Effector memory CD8-positive, alpha-beta T cell (primary cell): Measurements from ENCODE around the gene INPP5F.
"Not testable (repeated sequence)": the region's sequence is repeated elsewhere in the genome, so short reads cannot be mapped to it uniquely, and the experiment has no call there.

Experiments used
- ATAC-seq: fragments of 150-1000 bp; cut with Tn5 transposase; replicated peaks from 2 replicates; pipeline ENCODE4 v1.10.0; 2021; ENCODE audit warnings: mild to moderate bottlenecking, moderate library complexity
- DNase-seq, 3 experiments: peaks; one replicate each; pipeline ENCODE4 v3.0.0; 2021
- H3K27ac Mint-ChIP-seq, 2 donors: one replicate each; pipeline ENCODE4 v1.8.0; 2022; ENCODE audit warnings: mild to moderate bottlenecking in 2 of 2, mixed read lengths in 2 of 2, moderate library complexity in 2 of 2
- H3K27me3 Mint-ChIP-seq, 2 donors: one replicate each; pipeline ENCODE4 v1.8.0; 2022; ENCODE audit warnings: mixed read lengths in 2 of 2
- H3K36me3 Mint-ChIP-seq: one replicate; pipeline ENCODE4 v1.8.0; 2022; ENCODE audit warnings: mild to moderate bottlenecking, moderate library complexity, mixed read lengths; ENCODE audit not compliant: insufficient read depth
- H3K4me1 Mint-ChIP-seq, 2 donors: one replicate each; pipeline ENCODE4 v1.8.0; 2022; ENCODE audit warnings: low read depth in 2 of 2, mixed read lengths in 2 of 2
- H3K4me3 Mint-ChIP-seq, 2 donors: one replicate each; pipeline ENCODE4 v1.8.0; 2022; ENCODE audit warnings: mild to moderate bottlenecking in 2 of 2, mixed read lengths in 2 of 2, moderate library complexity in 2 of 2
- H3K9me3 Mint-ChIP-seq, 2 donors: one replicate each; pipeline ENCODE4 v1.8.0; 2022; ENCODE audit warnings: mixed read lengths in 2 of 2

Gene INPP5F

DNA sequence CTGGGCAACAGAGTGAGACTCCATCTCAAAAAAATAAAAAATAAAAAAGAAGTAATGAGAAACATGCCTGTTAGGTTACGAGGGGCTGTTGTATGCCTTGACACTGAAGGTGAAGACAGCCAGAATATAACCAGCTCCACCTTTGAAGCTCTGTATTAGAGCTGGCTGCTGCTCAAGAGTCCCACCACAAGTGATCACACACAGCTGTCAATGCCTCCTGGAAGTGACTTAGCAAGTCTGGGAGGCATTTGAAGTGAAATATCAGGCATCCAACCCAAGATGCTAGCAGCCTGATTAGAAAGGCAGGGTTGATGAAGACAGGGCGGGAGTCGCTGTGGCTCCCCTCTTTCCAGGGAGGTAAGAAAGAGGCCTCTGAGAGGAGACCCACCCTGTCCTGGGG is 34.1 kb upstream of the INPP5F start:
- H3K27ac Mint-ChIP-seq, result no peak overlapping the region
- ATAC-seq, result no peak
- peaks cover 0 to 10% of the 10 kb centered on the region in 2 donors for H3K27me3 Mint-ChIP-seq
- no peak overlapping the region for H3K4me3 Mint-ChIP-seq
- DNase-seq, result no peak
- H3K9me3 Mint-ChIP-seq, result no peaks in the 10 kb centered on the region
- H3K4me1 Mint-ChIP-seq, result peaks cover 22 to 24% of the 10 kb centered on the region in 2 donors
- no peaks in the 10 kb centered on the region for H3K36me3 Mint-ChIP-seq

DNA sequence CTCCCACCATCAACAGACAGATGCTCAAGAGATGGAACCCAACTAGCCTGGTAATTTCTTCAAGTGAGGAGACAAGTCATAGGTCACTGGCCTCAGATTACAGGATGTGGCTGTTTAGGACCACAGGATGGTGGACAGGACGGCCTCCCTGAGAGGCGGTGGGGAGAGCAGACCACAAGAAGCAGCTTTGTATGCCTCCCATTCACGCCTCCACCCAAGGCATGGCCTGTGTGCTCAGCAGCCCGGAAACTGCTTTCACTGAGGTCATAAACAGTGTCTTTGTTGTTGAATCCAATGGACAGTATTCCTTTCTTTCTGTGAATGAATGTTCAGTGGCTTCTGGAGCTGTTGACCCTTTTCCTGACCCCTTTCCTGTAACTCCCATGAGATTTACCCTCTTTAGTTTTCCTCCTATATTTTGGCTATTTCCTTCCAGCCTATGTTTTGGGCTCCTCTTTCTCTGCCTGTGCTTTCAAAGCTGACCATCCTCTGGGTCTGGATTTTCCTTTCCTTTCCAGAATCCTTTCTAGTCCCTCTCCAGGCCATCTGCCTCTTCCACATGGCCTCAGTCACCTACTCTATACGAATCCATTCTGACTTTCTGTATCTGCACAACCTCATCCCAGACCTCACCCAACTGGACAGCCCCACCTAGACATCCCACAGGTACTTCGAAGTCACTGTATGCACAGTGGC is 32.4 kb upstream of the INPP5F start:
- DNase-seq (no peak), ATAC-seq (peak; percentile 63)
- Mint-ChIP-seq H3K4me3 (no peak overlapping the region), H3K9me3 (no peaks in the 10 kb centered on the region), H3K27me3 (peaks cover 5 to 17% of the 10 kb centered on the region in 2 donors), H3K27ac (peak overlapping the region in 1 of 2 donors; percentile 9), H3K4me1 (peaks cover 16 to 19% of the 10 kb centered on the region in 2 donors), H3K36me3 (no peaks in the 10 kb centered on the region)

DNA sequence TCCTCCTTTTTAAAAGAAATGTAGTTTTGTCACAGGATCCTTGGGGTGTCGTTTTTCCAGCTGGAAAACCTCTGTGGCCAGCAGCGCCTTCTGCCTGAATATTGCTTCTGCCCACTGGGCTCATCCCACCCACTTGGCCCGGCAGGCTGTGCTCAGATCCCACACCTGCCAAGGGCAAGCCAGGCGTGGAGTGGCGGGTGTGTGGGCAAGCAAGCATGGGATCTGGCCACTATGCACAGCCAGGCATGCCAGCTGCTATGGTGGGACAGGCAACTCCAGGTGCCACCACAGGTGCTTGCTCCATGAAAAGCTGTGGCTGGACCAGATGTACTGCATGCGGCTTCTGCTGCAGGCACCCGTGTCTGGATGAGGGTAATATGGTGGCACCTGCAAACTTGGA is 31.2 kb upstream of the INPP5F start:
- DNase-seq (no peak), ATAC-seq (no peak)
- H3K36me3 Mint-ChIP-seq, result no peaks in the 10 kb centered on the region
- H3K27me3 Mint-ChIP-seq, result peaks cover 5 to 23% of the 10 kb centered on the region in 2 donors
- H3K4me3 Mint-ChIP-seq, result no peak overlapping the region
- H3K9me3 Mint-ChIP-seq, result no peaks in the 10 kb centered on the region
- H3K27ac Mint-ChIP-seq, result no peak overlapping the region
- peaks cover 16 to 19% of the 10 kb centered on the region in 2 donors for H3K4me1 Mint-ChIP-seq

DNA sequence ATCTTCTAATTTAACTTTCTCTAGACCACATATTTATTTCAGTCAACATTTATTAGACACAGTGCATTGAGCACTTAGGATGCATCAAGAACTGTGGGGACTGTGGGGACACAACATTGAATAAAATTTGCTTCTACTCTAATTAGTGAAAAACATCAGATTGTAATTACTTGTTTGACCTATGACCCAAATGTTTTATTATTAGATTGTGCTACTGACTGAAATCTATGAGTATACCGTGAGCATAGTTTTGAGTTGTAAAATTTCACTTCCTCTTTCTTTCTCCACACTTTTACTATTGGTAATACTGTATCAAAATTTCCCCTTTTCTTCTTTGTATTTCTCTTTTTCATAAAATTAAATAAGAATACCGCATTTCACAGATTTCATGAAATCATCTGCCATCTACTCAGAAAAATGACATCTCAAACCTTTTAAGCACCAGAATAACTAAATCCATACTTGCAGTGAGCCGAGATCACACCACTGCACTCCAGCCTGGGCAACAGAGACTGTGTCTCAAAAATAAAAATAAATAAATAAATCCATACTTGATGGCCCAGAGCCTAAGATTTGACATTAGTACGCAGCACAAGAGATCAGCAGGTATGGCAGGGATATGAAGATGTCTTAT is 25.4 kb upstream of the INPP5F start:
- Mint-ChIP-seq H3K9me3 (no peaks in the 10 kb centered on the region), H3K4me1 (peaks cover 9 to 14% of the 10 kb centered on the region in 2 donors), H3K4me3 (no peak overlapping the region), H3K27me3 (peaks cover 13 to 44% of the 10 kb centered on the region in 2 donors), H3K36me3 (peaks cover 8% of the 10 kb centered on the region), H3K27ac (peak overlapping the region in 1 of 2 donors; percentile 26)
- no peak for DNase-seq
- no peak for ATAC-seq

DNA sequence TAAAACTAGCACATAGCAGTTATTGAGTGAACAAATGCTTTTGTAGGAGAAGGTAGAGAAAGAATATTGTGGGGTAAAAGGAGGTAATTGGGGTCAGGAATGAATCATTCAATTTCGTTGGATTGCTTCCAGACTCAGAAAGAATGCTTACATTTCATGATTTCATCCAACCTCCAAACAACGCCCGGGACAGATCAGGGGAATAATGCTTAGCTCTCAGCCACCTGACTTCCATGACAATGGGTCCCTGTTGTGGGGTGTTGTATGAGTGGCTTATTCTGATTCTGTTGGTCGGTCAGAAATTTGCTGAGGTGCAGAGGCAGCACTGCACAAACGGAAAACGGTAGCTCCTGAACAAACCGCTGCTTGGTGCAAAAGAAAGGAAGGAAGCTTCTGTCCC is 24.0 kb upstream of the INPP5F start:
- H3K4me3 Mint-ChIP-seq, result no peak overlapping the region

DNA sequence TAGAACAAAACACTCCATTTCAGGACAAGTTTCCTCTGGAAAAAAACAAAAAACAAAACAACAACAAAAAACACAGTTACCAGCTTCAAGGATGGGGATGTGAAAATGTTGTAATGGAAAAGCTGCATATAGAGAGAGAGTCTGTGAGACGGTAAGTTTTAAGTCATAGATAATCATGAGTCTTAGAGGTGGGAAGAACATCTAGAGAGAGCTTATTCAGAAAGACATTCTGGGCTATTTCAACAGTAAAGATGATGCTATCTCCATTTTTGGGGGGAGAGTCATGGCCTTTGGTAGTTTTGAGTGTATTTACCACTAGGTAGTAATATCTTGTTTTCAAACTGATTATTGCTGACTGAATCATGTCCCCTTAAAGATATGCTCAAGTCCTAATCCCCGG is 23.3 kb upstream of the INPP5F start:
- peaks cover 9 to 14% of the 10 kb centered on the region in 2 donors for H3K4me1 Mint-ChIP-seq
- H3K4me3 Mint-ChIP-seq, result no peak overlapping the region
- H3K36me3 Mint-ChIP-seq, result peaks cover 10% of the 10 kb centered on the region
- ATAC-seq (no peak), DNase-seq (no peak)
- no peak overlapping the region for H3K27ac Mint-ChIP-seq
- peaks cover 13 to 41% of the 10 kb centered on the region in 2 donors for H3K27me3 Mint-ChIP-seq
- peaks cover 0 to 12% of the 10 kb centered on the region in 2 donors for H3K9me3 Mint-ChIP-seq

More for the DNA sequence above, 24.0 kb upstream of the INPP5F start:
- H3K4me1 Mint-ChIP-seq, result peaks cover 9 to 14% of the 10 kb centered on the region in 2 donors
- DNase-seq (no peak), ATAC-seq (no peak)
- peaks cover 0 to 6% of the 10 kb centered on the region in 2 donors for H3K9me3 Mint-ChIP-seq
- peaks cover 10% of the 10 kb centered on the region for H3K36me3 Mint-ChIP-seq
- no peak overlapping the region for H3K27ac Mint-ChIP-seq
- peaks cover 13 to 34% of the 10 kb centered on the region in 2 donors for H3K27me3 Mint-ChIP-seq

DNA sequence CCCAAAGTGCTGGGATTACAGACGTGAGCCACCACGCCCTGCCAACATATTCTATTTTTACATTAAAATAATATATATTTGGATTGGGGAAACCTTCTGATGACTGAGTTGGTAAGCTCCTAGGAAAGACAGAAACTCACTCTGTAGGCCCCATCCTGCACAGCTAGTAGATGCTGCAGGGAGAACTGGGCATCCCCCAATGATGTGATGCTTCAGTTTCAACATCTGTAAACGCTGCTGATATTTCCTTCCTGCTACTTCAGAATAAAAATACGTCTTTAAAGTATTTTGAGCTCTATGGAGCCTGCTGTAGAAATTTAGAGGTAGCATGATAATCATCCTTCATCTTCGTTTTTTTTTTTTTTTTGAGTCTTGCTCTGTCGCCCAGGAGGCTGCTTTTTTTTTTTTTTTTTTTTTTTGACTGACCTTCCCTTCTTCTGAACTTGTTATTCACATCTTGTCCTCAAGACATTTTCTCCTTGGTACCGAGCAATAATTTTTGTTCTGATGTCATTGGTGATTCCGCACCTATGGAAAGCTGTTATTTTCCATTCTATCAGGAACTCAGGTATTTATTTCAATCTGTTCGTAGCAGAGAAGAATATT is 21.8 kb upstream of the INPP5F start:
- peak overlapping the region in 1 of 2 donors; percentile 59 for H3K4me3 Mint-ChIP-seq
- H3K27me3 Mint-ChIP-seq, result peaks cover 8 to 33% of the 10 kb centered on the region in 2 donors
- peak overlapping the region; percentile 27 to 72 for H3K27ac Mint-ChIP-seq
- DNase-seq, result no peak
- H3K36me3 Mint-ChIP-seq, result peaks cover 10% of the 10 kb centered on the region
- peaks cover 0 to 12% of the 10 kb centered on the region in 2 donors for H3K9me3 Mint-ChIP-seq
- peaks cover 9 to 14% of the 10 kb centered on the region in 2 donors for H3K4me1 Mint-ChIP-seq
- peak; percentile 40 for ATAC-seq

DNA sequence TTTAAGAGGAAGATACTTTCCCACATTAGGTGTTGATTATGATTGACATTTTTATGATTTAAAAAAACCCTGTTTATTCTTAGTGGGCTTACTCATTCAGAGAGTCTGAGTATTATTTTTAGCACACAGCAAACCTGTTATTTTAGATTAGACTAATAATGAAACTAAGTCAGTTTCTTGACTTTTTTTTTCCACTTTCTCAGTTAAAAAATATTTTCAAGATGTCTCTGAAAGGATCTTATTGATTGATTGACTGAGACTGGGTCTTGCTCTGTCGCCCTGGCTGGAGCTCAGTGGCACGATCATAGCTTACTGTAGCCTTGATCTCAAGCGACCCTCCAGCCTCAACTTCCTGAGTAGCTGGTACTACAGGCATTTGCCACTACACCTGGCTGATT is 20.4 kb upstream of the INPP5F start:
- Mint-ChIP-seq H3K4me3 (peak overlapping the region; percentile 5 to 59), H3K27ac (peak overlapping the region; percentile 36 to 44), H3K36me3 (peaks cover 10% of the 10 kb centered on the region), H3K9me3 (peaks cover 0 to 12% of the 10 kb centered on the region in 2 donors), H3K4me1 (peaks cover 9 to 14% of the 10 kb centered on the region in 2 donors), H3K27me3 (peaks cover 8 to 33% of the 10 kb centered on the region in 2 donors)
- DNase-seq (no peak), ATAC-seq (peak; percentile 48)

DNA sequence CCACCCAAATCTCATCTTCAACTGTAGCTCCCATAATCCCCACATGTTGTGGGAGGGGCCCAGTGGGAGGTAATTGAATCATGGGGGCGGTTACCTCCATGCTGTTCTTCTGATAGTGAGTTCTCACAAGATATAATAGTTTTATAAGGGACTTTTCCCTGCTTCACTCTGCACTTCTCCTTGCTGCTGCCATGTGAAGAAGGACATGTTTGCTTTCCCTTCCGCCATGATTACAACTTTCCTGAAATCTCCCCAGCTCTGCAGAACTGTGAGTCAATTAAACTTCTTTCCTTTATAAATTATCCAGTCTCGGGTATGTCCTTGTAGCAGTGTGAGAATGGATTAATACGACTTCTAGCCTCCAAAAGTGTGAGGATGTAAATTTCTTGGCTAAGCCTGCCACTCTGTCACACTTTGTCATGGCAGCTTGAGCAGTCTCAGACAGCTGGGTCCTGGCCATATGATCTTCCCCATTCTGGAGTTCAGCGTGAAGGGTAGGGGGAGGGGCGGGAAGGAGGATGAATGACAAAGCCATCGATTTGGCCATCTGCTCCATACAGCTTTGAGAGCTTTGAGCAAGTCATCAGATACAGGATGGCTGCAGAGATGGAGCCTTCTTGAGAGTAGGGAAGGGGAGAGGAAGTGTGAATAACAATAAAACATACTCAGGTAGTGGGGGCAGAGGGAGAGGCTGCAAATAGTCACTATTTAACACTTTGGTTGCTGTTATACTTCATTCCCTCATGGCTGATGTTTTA is 19.1 kb upstream of the INPP5F start:
- Mint-ChIP-seq H3K9me3 (peaks cover 0 to 12% of the 10 kb centered on the region in 2 donors), H3K4me3 (no peak overlapping the region), H3K4me1 (peaks cover 9 to 14% of the 10 kb centered on the region in 2 donors), H3K27me3 (peaks cover 8 to 30% of the 10 kb centered on the region in 2 donors), H3K36me3 (peaks cover 10% of the 10 kb centered on the region), H3K27ac (no peak overlapping the region)
- ATAC-seq, result no peak
- no peak for DNase-seq

DNA sequence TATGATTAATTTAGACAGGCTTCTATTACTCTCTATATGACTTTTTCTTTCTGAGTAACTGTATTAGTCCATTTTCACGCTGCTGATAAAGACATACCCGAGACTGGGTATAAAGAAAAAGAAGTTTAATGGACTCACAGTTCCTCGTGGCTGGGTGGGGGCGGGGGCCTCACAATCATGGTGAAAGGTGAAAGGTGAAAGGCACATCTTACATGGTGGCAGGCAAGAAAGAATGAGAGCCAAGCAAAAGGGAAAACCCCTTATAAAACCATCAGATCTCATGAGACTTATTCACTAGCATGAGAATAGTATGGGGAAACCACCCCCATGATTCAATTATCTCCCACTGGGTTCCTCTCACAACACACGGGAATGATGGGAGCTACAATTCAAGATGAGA is 18.5 kb upstream of the INPP5F start:
- peaks cover 9 to 14% of the 10 kb centered on the region in 2 donors for H3K4me1 Mint-ChIP-seq
- not testable (repeated sequence) for ATAC-seq, H3K4me3 Mint-ChIP-seq, H3K36me3 Mint-ChIP-seq, DNase-seq, H3K27ac Mint-ChIP-seq
- peaks cover 0 to 12% of the 10 kb centered on the region in 2 donors for H3K9me3 Mint-ChIP-seq
- peaks cover 8 to 25% of the 10 kb centered on the region in 2 donors for H3K27me3 Mint-ChIP-seq

DNA sequence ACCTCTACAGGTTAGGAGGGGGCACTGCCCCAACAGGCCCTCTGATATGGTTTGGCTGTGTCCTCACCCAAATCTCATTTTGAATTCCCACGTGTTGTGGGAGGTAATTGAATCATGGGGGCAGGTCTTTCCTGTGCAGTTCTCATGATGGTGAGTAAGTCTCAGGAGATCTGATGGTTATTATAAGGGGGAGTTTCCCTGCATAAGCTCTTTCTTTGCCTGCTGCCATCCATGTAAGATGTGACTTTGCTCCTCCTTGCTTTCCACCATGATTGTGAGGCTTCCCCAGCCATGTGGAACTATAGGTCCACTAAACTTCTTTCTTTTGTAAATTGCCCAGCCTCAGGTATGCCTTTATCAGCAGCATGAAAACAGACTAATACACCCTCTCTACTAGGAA is 14.9 kb upstream of the INPP5F start:
- Mint-ChIP-seq H3K27me3 (peaks cover 0 to 11% of the 10 kb centered on the region in 2 donors), H3K9me3 (peaks cover 0 to 12% of the 10 kb centered on the region in 2 donors)
- not testable (repeated sequence) for H3K27ac Mint-ChIP-seq, H3K36me3 Mint-ChIP-seq, H3K4me3 Mint-ChIP-seq, ATAC-seq, H3K4me1 Mint-ChIP-seq, DNase-seq

DNA sequence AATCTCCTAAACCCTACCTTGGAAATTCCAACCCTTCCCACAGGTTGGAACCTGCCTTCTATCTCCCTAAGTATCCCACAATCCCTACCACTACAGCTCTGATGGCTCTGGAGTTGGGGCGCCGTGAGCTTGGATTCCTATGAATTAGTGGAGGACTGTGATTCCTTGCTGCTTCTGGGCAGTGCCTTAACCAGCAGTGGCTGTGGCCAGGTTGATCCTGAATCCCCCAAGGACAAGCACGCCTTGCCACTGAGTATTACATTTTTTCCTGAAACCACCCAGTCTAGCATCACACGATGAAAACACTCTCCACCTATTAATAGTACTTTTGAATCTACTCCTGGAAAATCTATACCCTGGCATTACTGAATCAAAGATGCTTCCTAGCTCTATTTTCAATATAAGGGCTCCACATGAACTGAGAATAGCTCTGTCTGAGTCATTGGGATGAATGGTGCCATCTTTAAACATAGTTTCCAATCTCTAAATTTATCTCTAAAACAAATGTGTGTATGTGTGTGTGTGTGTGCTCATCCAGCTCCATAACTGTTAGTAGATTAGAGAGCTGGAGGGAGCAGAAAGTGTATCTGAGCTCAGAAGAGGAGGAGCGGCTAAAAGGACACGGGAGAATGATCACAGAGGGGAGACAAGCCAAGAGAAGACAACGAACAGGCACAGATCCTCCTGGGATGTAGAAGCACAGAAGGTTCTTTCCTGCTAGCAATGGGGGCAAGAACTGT is 11.9 kb upstream of the INPP5F start:
- H3K27ac Mint-ChIP-seq, result no peak overlapping the region

DNA sequence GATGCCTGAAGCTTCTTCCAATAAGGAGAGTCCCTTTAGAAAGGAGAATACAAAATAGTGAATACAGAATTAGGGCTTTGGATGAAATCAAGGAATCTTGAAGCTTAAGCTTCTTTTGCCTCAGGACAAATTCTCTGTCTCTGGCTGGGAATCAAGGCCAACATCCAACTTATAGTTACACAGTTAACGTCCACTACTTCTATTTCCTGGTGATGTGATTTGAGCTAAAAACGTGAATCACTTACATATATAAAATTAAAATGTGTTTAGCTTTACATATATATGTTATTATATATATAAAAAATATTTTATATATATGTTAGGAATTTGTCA is 11.4 kb upstream of the INPP5F start:
- H3K36me3 Mint-ChIP-seq, result no peaks in the 10 kb centered on the region
- DNase-seq (no peak), ATAC-seq (no peak)
- H3K27me3 Mint-ChIP-seq, result no peaks in the 10 kb centered on the region
- no peak overlapping the region for H3K4me3 Mint-ChIP-seq
- no peaks in the 10 kb centered on the region for H3K9me3 Mint-ChIP-seq
- no peaks in the 10 kb centered on the region for H3K4me1 Mint-ChIP-seq
- no peak overlapping the region for H3K27ac Mint-ChIP-seq

More for the DNA sequence above, 11.9 kb upstream of the INPP5F start:
- H3K36me3 Mint-ChIP-seq, result no peaks in the 10 kb centered on the region
- H3K4me3 Mint-ChIP-seq, result no peak overlapping the region
- DNase-seq (no peak), ATAC-seq (no peak)
- no peaks in the 10 kb centered on the region for H3K27me3 Mint-ChIP-seq
- H3K9me3 Mint-ChIP-seq, result no peaks in the 10 kb centered on the region
- H3K4me1 Mint-ChIP-seq, result no peaks in the 10 kb centered on the region
